ENCODE measurements around the gene NCOA3. TPM values are rescaled to one million over a fixed set of nuclear protein-coding genes. Genes with fewer than 3 reads are reported as not detected.

Gene NCOA3
- total and polyA plus RNA-seq, 7 donors, result 4.8 to 51.0 (median 22.8) TPM

GRCh38 chr20:47704746-47705496, 203.2 kb downstream of the NCOA3 start:
- intact Hi-C loops (cut with DNase I), result no loop called here
- WGBS, 2 donors, result 76 to 80% methylated on average over 15 of the region's 15 CpGs
- H3K27me3 ChIP-seq, result no peaks in the 10 kb centered on the region
- H3K4me3 ChIP-seq, result no peak overlapping the region
- H3K4me1 ChIP-seq, result peaks cover 0 to 42% (median 33%) of the 10 kb centered on the region in 4 donors
- H3K9me3 ChIP-seq, result no peaks in the 10 kb centered on the region
- H3K36me3 ChIP-seq, result no peaks in the 10 kb centered on the region
- no peak for DNase-seq
- peak overlapping the region; percentile 48 to 63 (median 54) for H3K27ac ChIP-seq
- TF ChIP-seq, protein P1, sequence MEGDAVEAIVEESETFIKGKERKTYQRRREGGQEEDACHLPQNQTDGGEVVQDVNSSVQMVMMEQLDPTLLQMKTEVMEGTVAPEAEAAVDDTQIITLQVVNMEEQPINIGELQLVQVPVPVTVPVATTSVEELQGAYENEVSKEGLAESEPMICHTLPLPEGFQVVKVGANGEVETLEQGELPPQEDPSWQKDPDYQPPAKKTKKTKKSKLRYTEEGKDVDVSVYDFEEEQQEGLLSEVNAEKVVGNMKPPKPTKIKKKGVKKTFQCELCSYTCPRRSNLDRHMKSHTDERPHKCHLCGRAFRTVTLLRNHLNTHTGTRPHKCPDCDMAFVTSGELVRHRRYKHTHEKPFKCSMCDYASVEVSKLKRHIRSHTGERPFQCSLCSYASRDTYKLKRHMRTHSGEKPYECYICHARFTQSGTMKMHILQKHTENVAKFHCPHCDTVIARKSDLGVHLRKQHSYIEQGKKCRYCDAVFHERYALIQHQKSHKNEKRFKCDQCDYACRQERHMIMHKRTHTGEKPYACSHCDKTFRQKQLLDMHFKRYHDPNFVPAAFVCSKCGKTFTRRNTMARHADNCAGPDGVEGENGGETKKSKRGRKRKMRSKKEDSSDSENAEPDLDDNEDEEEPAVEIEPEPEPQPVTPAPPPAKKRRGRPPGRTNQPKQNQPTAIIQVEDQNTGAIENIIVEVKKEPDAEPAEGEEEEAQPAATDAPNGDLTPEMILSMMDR (IDR thresholded peaks at IDR 0.05), result no peak
- TF ChIP-seq POLR2AphosphoS5 (IDR thresholded peaks at IDR 0.05) (peak in 1 of 4 donors; percentile 54), POLR2A (IDR thresholded peaks at IDR 0.05) (no peak)

- Histone ChIP-seq H3K27ac (peak overlapping the region in 3 of 4 donors; percentile 48 to 63 (median 60)), H3K4me1 (peaks cover 0 to 42% (median 32%) of the 10 kb centered on the region in 4 donors), H3K36me3 (no peaks in the 10 kb centered on the region), H3K9me3 (no peaks in the 10 kb centered on the region), H3K27me3 (no peaks in the 10 kb centered on the region), H3K4me3 (no peak overlapping the region)
- DNase-seq, result no peak
- TF ChIP-seq, protein P1 (IDR thresholded peaks at IDR 0.05), result no peak
- no peak for TF ChIP-seq EP300 (IDR thresholded peaks at IDR 0.05)
- TF ChIP-seq POLR2A (IDR thresholded peaks at IDR 0.05), result no peak
- TF ChIP-seq POLR2AphosphoS5 (IDR thresholded peaks at IDR 0.05), result no peak
- intact Hi-C loops (cut with DNase I), result no loop called here
- 87 to 95% methylated on average over 7 of the region's 7 CpGs for WGBS, 2 donors
Observed at GRCh38 chr20:47705497-47705856, 203.8 kb downstream of the NCOA3 start.

GRCh38 chr20:47706345-47706744, 204.7 kb downstream of the NCOA3 start:
- TF ChIP-seq EP300 (IDR thresholded peaks at IDR 0.05), result no peak
- TF ChIP-seq POLR2A (IDR thresholded peaks at IDR 0.05), result no peak
- TF ChIP-seq, protein P1 (IDR thresholded peaks at IDR 0.05), result no peak
- TF ChIP-seq POLR2AphosphoS5 (IDR thresholded peaks at IDR 0.05), result no peak
- no peak overlapping the region for H3K27ac ChIP-seq
- 89 to 96% methylated on average over 5 of the region's 5 CpGs for WGBS, 2 donors

More at GRCh38 chr20:47706345-47706744, 204.7 kb downstream of the NCOA3 start:
- no peaks in the 10 kb centered on the region for H3K36me3 ChIP-seq
- no peaks in the 10 kb centered on the region for H3K9me3 ChIP-seq
- DNase-seq, result no peak
- H3K27me3 ChIP-seq, result no peaks in the 10 kb centered on the region
- H3K4me1 ChIP-seq, result peaks cover 0 to 36% (median 27%) of the 10 kb centered on the region in 4 donors
- intact Hi-C loops (cut with DNase I), result no loop called here
- no peak overlapping the region for H3K4me3 ChIP-seq

Small RNAs within 50 kb of the gene (small RNA-seq; reads per million reads assigned to genes)
- gene RNU6-497P (0 reads per million in 3 donors), gene RNU6-563P (0 reads per million in 3 donors)

Other genes with a start within 250 kb of the NCOA3 start
- gene ZMYND8, start 145.2 kb upstream of the NCOA3 start, total RNA-seq, result 10 to 100 TPM; 24.8 to 46.0 (median 29.3) TPM
- gene ZMYND8, start 145.2 kb upstream of the NCOA3 start, polyA plus RNA-seq, result 10 to 100 TPM in 2 of 3 donors, 1 to 10 TPM in 1; 7.8 to 23.2 (median 11.3) TPM